HepG2 (cell line): Measurements from ENCODE around the gene SLC5A10. TPM values are rescaled to one million over a fixed set of nuclear protein-coding genes. Genes with fewer than 3 reads are reported as not detected.

Experiments used
- ATF4 ChIP-seq, 2 experiments: fragments of 450-650 bp in 1 of 2; sonication (generic) in 1 of 2; formaldehyde crosslinking; IDR thresholded peaks; 2 replicates each; pipeline versions ENCODE4 v1.5.0 to v1.8.0; 2020 to 2022; ENCODE audit warnings: mild to moderate bottlenecking in 1 of 2, missing genetic modification reagents in 1 of 2
- CBX5 ChIP-seq: sonication (generic); formaldehyde crosslinking; IDR thresholded peaks from 2 replicates; pipeline ENCODE4 v1.4.0; 2020; ENCODE audit warnings: missing genetic modification reagents, borderline replicate concordance
- DBP ChIP-seq: sonication (generic); formaldehyde crosslinking; IDR thresholded peaks from 2 replicates; pipeline ENCODE4 v1.4.0; 2020; ENCODE audit warnings: missing genetic modification reagents; ENCODE audit errors: not compliant biosample characterization
- FIP1L1 ChIP-seq: fragments of 200-400 bp; formaldehyde crosslinking; IDR thresholded peaks from 2 replicates; pipeline ENCODE4 v1.6.1; 2018; ENCODE audit warnings: low read depth, mild to moderate bottlenecking, low read length, moderate library complexity, borderline replicate concordance; ENCODE audit not compliant: insufficient read depth
- GPN1 ChIP-seq: sonication (generic); formaldehyde crosslinking; IDR thresholded peaks from 2 replicates; pipeline ENCODE4 v1.5.1; 2020; ENCODE audit warnings: missing genetic modification reagents, borderline replicate concordance
- GRHL1 ChIP-seq: sonication (generic); formaldehyde crosslinking; conservative IDR thresholded peaks from 2 replicates; pipeline ENCODE4 v1.8.0; 2022; ENCODE audit warnings: missing genetic modification reagents
- HDAC1 ChIP-seq: sonication (generic); formaldehyde crosslinking; IDR thresholded peaks from 2 replicates; pipeline ENCODE4 v1.5.1; 2020; ENCODE audit warnings: mild to moderate bottlenecking, missing genetic modification reagents
- HES4 ChIP-seq: sonication (generic); formaldehyde crosslinking; IDR thresholded peaks from 2 replicates; pipeline ENCODE4 v1.9.0; 2021; ENCODE audit warnings: mild to moderate bottlenecking, missing genetic modification reagents, borderline replicate concordance
- KDM5B ChIP-seq: sonication (generic); formaldehyde crosslinking; IDR thresholded peaks from 2 replicates; pipeline ENCODE4 v1.4.0; 2020; ENCODE audit warnings: missing genetic modification reagents, mild to moderate bottlenecking, borderline replicate concordance
- MAFK ChIP-seq, 2 experiments: IDR thresholded peaks in 1 of 2; conservative IDR thresholded peaks in 1 of 2; 2 replicates each; pipeline ENCODE4 v1.6.1; 2011; ENCODE audit warnings: improper control_type of control experiment in 2 of 2, low read length in 2 of 2
- MBD4 ChIP-seq: IDR thresholded peaks from 2 replicates; pipeline ENCODE4 v1.6.1; 2012; ENCODE audit warnings: low read length, inconsistent platforms, borderline replicate concordance
- MBNL3 ChIP-seq: fragments of 250-450 bp; sonication (Bioruptor Pico); conservative IDR thresholded peaks from 2 replicates; pipeline ENCODE4 v1.8.0; 2022; ENCODE audit warnings: mild to moderate bottlenecking, inconsistent platforms
- MIXL1 ChIP-seq: IDR thresholded peaks from 2 replicates; pipeline ENCODE4 v1.6.1; 2016
- MTA1 ChIP-seq: sonication (generic); formaldehyde crosslinking; IDR thresholded peaks from 2 replicates; pipeline ENCODE4 v1.4.0; 2020; ENCODE audit warnings: missing genetic modification reagents, mild to moderate bottlenecking, borderline replicate concordance
- NCOA5 ChIP-seq: sonication (generic); formaldehyde crosslinking; IDR thresholded peaks from 2 replicates; pipeline ENCODE4 v1.4.0; 2020; ENCODE audit warnings: missing genetic modification reagents
- RAD51 ChIP-seq: fragments of 450-650 bp; IDR thresholded peaks from 2 replicates; pipeline ENCODE4 v1.6.1; 2016; ENCODE audit warnings: borderline replicate concordance
- RARG ChIP-seq: sonication (generic); formaldehyde crosslinking; IDR thresholded peaks from 2 replicates; pipeline ENCODE4 v1.4.0; 2020; ENCODE audit warnings: low read depth, mild to moderate bottlenecking, missing genetic modification reagents
- RFX3 ChIP-seq: IDR thresholded peaks from 2 replicates; pipeline ENCODE4 v1.6.1; 2016; ENCODE audit warnings: missing biosample characterization, missing genetic modification reagents
- RXRA ChIP-seq: sonication (generic); formaldehyde crosslinking; IDR thresholded peaks from 2 replicates; pipeline ENCODE4 v1.5.1; 2020; ENCODE audit warnings: missing genetic modification reagents
- SRF ChIP-seq: IDR thresholded peaks from 2 replicates; pipeline ENCODE4 v1.6.1; 2011; ENCODE audit warnings: mild to moderate bottlenecking, low read depth, low read length, moderate library complexity
- THAP8 ChIP-seq: sonication (generic); formaldehyde crosslinking; IDR thresholded peaks from 2 replicates; pipeline ENCODE4 v1.5.1; 2020; ENCODE audit warnings: missing genetic modification reagents, mild to moderate bottlenecking, borderline replicate concordance
- ZFY ChIP-seq: sonication (generic); formaldehyde crosslinking; IDR thresholded peaks from 2 replicates; pipeline ENCODE4 v1.4.0; 2020; ENCODE audit warnings: missing genetic modification reagents
- ZNF124 ChIP-seq: sonication (generic); formaldehyde crosslinking; IDR thresholded peaks from 2 replicates; pipeline ENCODE4 v1.4.0; 2020; ENCODE audit warnings: missing genetic modification reagents
- ZNF224 ChIP-seq: sonication (generic); formaldehyde crosslinking; IDR thresholded peaks from 2 replicates; pipeline ENCODE4 v1.5.0; 2020; ENCODE audit warnings: mild to moderate bottlenecking, missing genetic modification reagents
- ZNF264 ChIP-seq: sonication (generic); formaldehyde crosslinking; IDR thresholded peaks from 2 replicates; pipeline ENCODE4 v1.4.0; 2020; ENCODE audit warnings: missing genetic modification reagents
- ZNF598 ChIP-seq: sonication (generic); formaldehyde crosslinking; IDR thresholded peaks from 2 replicates; pipeline ENCODE4 v1.5.1; 2020; ENCODE audit warnings: mild to moderate bottlenecking, missing genetic modification reagents, borderline replicate concordance
- ZNF691 ChIP-seq: sonication (generic); formaldehyde crosslinking; IDR thresholded peaks from 2 replicates; pipeline ENCODE4 v1.4.0; 2020; ENCODE audit warnings: missing genetic modification reagents, low read depth, mild to moderate bottlenecking, borderline replicate concordance
- polyA plus RNA-seq, 8 experiments: library from polyadenylated mRNA; depleted of rRNA in 3 of 8; stranded (reverse) in 7 of 8; unstranded in 1 of 8; fragments of >200 nt; fragmentation: Illumina TruSeq in 4 of 8; extraction: Trizol in 4 of 8; gene quantifications; 2 replicates each; pipeline versions ENCODE4 v1.2.1 to v1.2.3, GENCODE V29; 2011 to 2016; ENCODE audit warnings: low read depth in 4 of 8, missing spikeins in 1 of 8, mixed read lengths in 1 of 8; ENCODE audit not compliant: insufficient read depth in 1 of 8
- total RNA-seq, 5 experiments: library from RNA; depleted of rRNA; stranded (reverse); fragments of >200 nt; fragmentation: Illumina TruSeq; extraction: Trizol; gene quantifications; 2 replicates each; pipeline ENCODE4 v1.2.3, GENCODE V29; 2016; ENCODE audit warnings: low read depth in 1 of 5

The SLC5A10 gene
- total and polyA plus RNA-seq, 2 of the 13 experiments (the other 11 are each of a cell fraction or from before 2014, with no cell fraction given), result 0.05 TPM; not detected in 1

GRCh38 chr17:19005789-19006430 is 53.9 kb downstream of the SLC5A10 start (continued):
- no peak for TF ChIP-seq ZNF124 (CRISPR knock-in tag)
- TF ChIP-seq MBD4, result 0 out of 2 replicates have a peak, but pooled peaks have one; percentile 34
- no peak for TF ChIP-seq RFX3 (CRISPR knock-in tag)
- TF ChIP-seq RARG (CRISPR knock-in tag), result no peak
- no peak for TF ChIP-seq GPN1 (CRISPR knock-in tag)
- TF ChIP-seq ZNF224 (CRISPR knock-in tag), result no peak
- no peak for TF ChIP-seq FIP1L1
- no peak for TF ChIP-seq GRHL1
- 0 out of 2 replicates have a peak, but pooled peaks have one; percentile 17 for TF ChIP-seq ZFY (CRISPR knock-in tag)
- peak; percentile 84; the same call in 1 of the 2 replicates for TF ChIP-seq RXRA (CRISPR knock-in tag)
- peak; percentile 75; the same call in 1 of the 2 replicates for TF ChIP-seq ZNF264 (CRISPR knock-in tag)
- no peak for TF ChIP-seq DBP (CRISPR knock-in tag)
- TF ChIP-seq HES4 (CRISPR knock-in tag), result no peak
- no peak for TF ChIP-seq ZNF691 (CRISPR knock-in tag)
- no peak for TF ChIP-seq MAFK (conservative IDR thresholded peaks at IDR 0.05 in 1 of 2, IDR thresholded peaks at IDR 0.05 in 1 of 2; ENCODE audit: low read length in 2 of 2)
- TF ChIP-seq HDAC1, result peak; percentile 54
- 0 out of 2 replicates have a peak, but pooled peaks have one; percentile 37 for TF ChIP-seq CBX5 (CRISPR knock-in tag)
- no peak for TF ChIP-seq KDM5B (CRISPR knock-in tag)
- peak; percentile 34 to 84; a peak in 2 of 4 replicates for TF ChIP-seq ATF4 (CRISPR knock-in tag; IDR thresholded peaks at IDR 0.05)
- TF ChIP-seq NCOA5 (CRISPR knock-in tag), result no peak
- peak; percentile 79 for TF ChIP-seq MIXL1 (CRISPR knock-in tag)
- TF ChIP-seq RAD51, result no peak
- no peak for TF ChIP-seq MBNL3 (CRISPR knock-in tag)
- TF ChIP-seq MTA1 (CRISPR knock-in tag), result no peak
- TF ChIP-seq ZNF598 (CRISPR knock-in tag), result no peak
- TF ChIP-seq SRF, result no peak
- TF ChIP-seq THAP8 (CRISPR knock-in tag), result no peak
